ENCODE data around the gene WNT3A. TPM values are rescaled to one million over a fixed set of nuclear protein-coding genes. Genes with fewer than 3 reads are reported as not detected.

WNT3A gene
- total RNA-seq, 1 donor from 2014 or later = not detected

Small RNA genes lying within 50 kb of the gene (microRNA-seq; reads per million reads assigned to microRNA genes)
- 2.2 reads per million for gene MIR3620 (ENCODE audit: borderline number of aligned reads)

Other genes starting within 250 kb of the WNT3A start
- not detected for gene PRSS38, start 191.3 kb upstream of the WNT3A start, total RNA-seq
- gene WNT9A, start 59.1 kb upstream of the WNT3A start, total RNA-seq = 1.3 TPM
- 352 TPM for gene ARF1, start 75.7 kb downstream of the WNT3A start, total RNA-seq
- 5.6 TPM for gene C1orf35, start 96.3 kb downstream of the WNT3A start, total RNA-seq
- 38.9 TPM for gene MRPL55, start 102.3 kb downstream of the WNT3A start, total RNA-seq
- 220 TPM for gene GUK1, start 133.3 kb downstream of the WNT3A start, total RNA-seq
- gene GJC2, start 142.9 kb downstream of the WNT3A start, total RNA-seq = 2.6 TPM
- gene IBA57, start 158.8 kb downstream of the WNT3A start, total RNA-seq = 7.5 TPM
- 3.7 TPM for gene OBSCN, start 201.0 kb downstream of the WNT3A start, total RNA-seq